Gastrocnemius medialis (tissue), 4 donors: Measurements from ENCODE around the gene C16orf95. TPM values are rescaled to one million over a fixed set of nuclear protein-coding genes. Genes with fewer than 3 reads are reported as not detected.

Experiments
- ATAC-seq, 2 donors: fragments of 150-250 bp; one replicate each; pipeline ENCODE4 v1.9.1; 2016
- DNase-seq, 2 donors: peaks; one replicate each; pipeline ENCODE4 v3.0.0-alpha.2; 2019
- H3K27ac ChIP-seq, 4 donors: fragments of 200-600 bp; sonication (generic); 1 replicate in 1 of 4; 2 replicates in 3 of 4; pipeline ENCODE4 v1.5.1; 2016 to 2018; ENCODE audit warnings: mild to moderate bottlenecking in 2 of 4, moderate library complexity in 1 of 4
- H3K27me3 ChIP-seq, 3 donors: fragments of 200-600 bp; sonication (generic) in 2 of 3; 1 replicate in 1 of 3; 2 replicates in 2 of 3; pipeline versions ENCODE4 v1.5.1 to v1.6.0; 2016 to 2019; ENCODE audit warnings: mild to moderate bottlenecking in 1 of 3, moderate library complexity in 1 of 3
- H3K36me3 ChIP-seq, 2 donors: fragments of 200-600 bp; sonication (generic) in 1 of 2; one replicate each; pipeline ENCODE4 v1.5.1; 2017 to 2018
- H3K4me1 ChIP-seq, 2 donors: fragments of 200-600 bp; sonication (generic) in 1 of 2; one replicate each; pipeline ENCODE4 v1.5.1; 2016 to 2017; ENCODE audit warnings: mild to moderate bottlenecking in 2 of 2
- H3K4me3 ChIP-seq, 4 donors: fragments of 200-600 bp; sonication (generic) in 3 of 4; 1 replicate in 1 of 4; 2 replicates in 3 of 4; pipeline ENCODE4 v1.5.1; 2016 to 2019; ENCODE audit warnings: mild to moderate bottlenecking in 2 of 4
- H3K9me3 ChIP-seq, 3 donors: fragments of 200-600 bp; sonication (generic) in 2 of 3; 1 replicate in 1 of 3; 2 replicates in 2 of 3; pipeline ENCODE4 v1.5.1; 2016 to 2019
- POLR2A ChIP-seq, 2 donors: fragments of 450-650 bp; IDR thresholded peaks; one replicate each; pipeline ENCODE4 v1.6.1; 2017; ENCODE audit warnings: antibody characterized with exemption in 2 of 2, mild to moderate bottlenecking in 2 of 2, moderate library complexity in 2 of 2
- in situ Hi-C, 4 donors: fragments of 200-750 bp; cut with MboI; loops; one replicate each; pipeline versions ENCODE4 v1.15.0 to v1.8.0; 2017; ENCODE audit warnings: low sequenced_read_pairs in 4 of 4
- intact Hi-C: fragments of 100-400 bp; cut with DNase I; formaldehyde crosslinking; loops from one replicate; pipeline ENCODE4 v1.15.1; 2023; ENCODE audit warnings: low total_unique reads
- total RNA-seq, 4 donors: library from RNA; depleted of rRNA; stranded (reverse); fragments of >200 nt; gene quantifications; one replicate each; pipeline versions ENCODE4 v1.1.0 to v1.2.3, GENCODE V29; 2016
- TF ChIP-seq, protein P1 (sequence below), 5 experiments: fragments of 450-650 bp in 3 of 5; fragments of 200-600 bp in 2 of 5; sonication (generic) in 2 of 5; IDR thresholded peaks in 4 of 5; conservative IDR thresholded peaks in 1 of 5; 1 replicate in 4 of 5; 2 replicates in 1 of 5; pipeline ENCODE4 v1.5.1; 2016 to 2019; ENCODE audit warnings: antibody characterized with exemption in 5 of 5, mild to moderate bottlenecking in 3 of 5, moderate library complexity in 3 of 5

C16orf95 gene
- total RNA-seq, 4 donors from 2014 or later = 0.22 to 3.8 (median 1.3) TPM

DNA sequence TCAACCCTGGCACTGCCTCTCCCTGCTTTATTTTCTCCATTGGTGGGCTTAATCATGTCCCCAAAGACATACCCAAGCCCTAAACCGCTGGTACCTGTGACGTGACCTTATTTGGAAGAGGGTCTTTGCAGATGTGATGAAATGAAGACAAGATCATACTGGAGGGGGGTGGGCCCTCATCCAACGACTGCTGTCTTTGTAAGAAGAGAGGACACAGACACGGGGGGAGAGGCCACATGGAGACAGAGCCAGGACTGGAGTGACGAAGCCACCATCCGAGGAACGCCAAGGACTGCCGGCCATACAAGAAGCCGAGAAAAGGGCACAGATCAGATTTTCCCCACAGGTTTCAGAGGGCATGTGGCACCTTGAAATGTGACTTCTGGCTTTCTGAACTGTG, 62.5 kb downstream of the C16orf95 start:
- Histone ChIP-seq H3K4me3 (no peak overlapping the region), H3K27me3 (no peaks in the 10 kb centered on the region), H3K4me1 (no peaks in the 10 kb centered on the region), H3K36me3 (no peaks in the 10 kb centered on the region), H3K27ac (no peak overlapping the region), H3K9me3 (no peaks in the 10 kb centered on the region)
- TF ChIP-seq, protein P1, sequence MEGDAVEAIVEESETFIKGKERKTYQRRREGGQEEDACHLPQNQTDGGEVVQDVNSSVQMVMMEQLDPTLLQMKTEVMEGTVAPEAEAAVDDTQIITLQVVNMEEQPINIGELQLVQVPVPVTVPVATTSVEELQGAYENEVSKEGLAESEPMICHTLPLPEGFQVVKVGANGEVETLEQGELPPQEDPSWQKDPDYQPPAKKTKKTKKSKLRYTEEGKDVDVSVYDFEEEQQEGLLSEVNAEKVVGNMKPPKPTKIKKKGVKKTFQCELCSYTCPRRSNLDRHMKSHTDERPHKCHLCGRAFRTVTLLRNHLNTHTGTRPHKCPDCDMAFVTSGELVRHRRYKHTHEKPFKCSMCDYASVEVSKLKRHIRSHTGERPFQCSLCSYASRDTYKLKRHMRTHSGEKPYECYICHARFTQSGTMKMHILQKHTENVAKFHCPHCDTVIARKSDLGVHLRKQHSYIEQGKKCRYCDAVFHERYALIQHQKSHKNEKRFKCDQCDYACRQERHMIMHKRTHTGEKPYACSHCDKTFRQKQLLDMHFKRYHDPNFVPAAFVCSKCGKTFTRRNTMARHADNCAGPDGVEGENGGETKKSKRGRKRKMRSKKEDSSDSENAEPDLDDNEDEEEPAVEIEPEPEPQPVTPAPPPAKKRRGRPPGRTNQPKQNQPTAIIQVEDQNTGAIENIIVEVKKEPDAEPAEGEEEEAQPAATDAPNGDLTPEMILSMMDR (IDR thresholded peaks at IDR 0.05 in 4 of 5, conservative IDR thresholded peaks at IDR 0.05 in 1 of 5) = no peak
- no peak for TF ChIP-seq POLR2A (IDR thresholded peaks at IDR 0.05)
- intact Hi-C loops (no loop called here), in situ Hi-C loops (no loop called here)
- no peak for ATAC-seq
- DNase-seq = no peak

DNA sequence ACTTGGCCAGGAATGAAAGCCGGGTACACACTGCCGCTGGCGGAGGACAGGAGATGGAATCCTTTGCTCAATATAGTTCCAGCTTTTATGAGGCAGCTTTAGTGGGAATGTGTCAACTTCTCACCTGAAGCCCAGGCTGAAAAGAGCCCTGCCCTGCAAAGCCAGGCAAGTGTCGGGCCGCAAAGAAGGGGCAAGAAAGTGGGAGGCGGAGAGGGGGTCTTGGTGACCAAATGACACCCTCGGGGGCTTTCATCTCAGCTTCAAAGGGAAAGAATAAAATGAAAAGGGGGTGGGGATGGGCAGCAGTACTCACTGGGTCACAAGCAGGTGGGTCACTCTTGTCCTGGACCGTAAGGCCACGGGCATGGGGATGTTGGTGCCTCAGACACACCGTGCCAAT, 62.9 kb downstream of the C16orf95 start:
- in situ Hi-C loops (no loop called here), intact Hi-C loops (no loop called here)
- H3K36me3 ChIP-seq = no peaks in the 10 kb centered on the region
- H3K27me3 ChIP-seq = no peaks in the 10 kb centered on the region
- no peak for ATAC-seq
- no peaks in the 10 kb centered on the region for H3K4me1 ChIP-seq
- no peak for TF ChIP-seq POLR2A (IDR thresholded peaks at IDR 0.05)
- TF ChIP-seq, protein P1 (IDR thresholded peaks at IDR 0.05 in 4 of 5, conservative IDR thresholded peaks at IDR 0.05 in 1 of 5) = no peak
- no peak overlapping the region for H3K4me3 ChIP-seq
- H3K9me3 ChIP-seq = no peaks in the 10 kb centered on the region
- no peak for DNase-seq
- no peak overlapping the region for H3K27ac ChIP-seq

DNA sequence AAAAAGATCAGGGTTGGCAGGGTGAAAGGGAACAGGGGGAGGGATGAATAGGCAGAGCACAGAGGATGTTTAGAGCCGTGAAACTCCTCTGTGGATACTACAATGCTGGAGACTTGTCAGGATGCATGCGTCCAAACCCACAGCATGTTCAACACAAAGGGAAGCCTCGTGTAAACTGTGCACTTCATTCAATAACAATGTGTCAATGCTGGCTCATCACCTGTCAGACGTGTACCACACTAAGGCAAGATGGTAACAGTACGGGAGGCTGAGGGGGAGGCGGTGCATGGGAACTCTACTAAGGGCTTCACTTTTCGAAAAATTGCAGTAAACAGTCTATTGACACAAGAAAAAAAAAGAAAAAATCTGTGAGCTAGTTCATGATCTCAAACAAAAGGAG, 63.7 kb downstream of the C16orf95 start:
- H3K36me3 ChIP-seq = no peaks in the 10 kb centered on the region
- no peaks in the 10 kb centered on the region for H3K9me3 ChIP-seq
- ATAC-seq (no peak), DNase-seq (no peak)
- no peak for TF ChIP-seq POLR2A (IDR thresholded peaks at IDR 0.05)
- TF ChIP-seq, protein P1 (IDR thresholded peaks at IDR 0.05 in 4 of 5, conservative IDR thresholded peaks at IDR 0.05 in 1 of 5) = no peak
- H3K4me1 ChIP-seq = no peaks in the 10 kb centered on the region
- no peak overlapping the region for H3K4me3 ChIP-seq
- H3K27ac ChIP-seq = no peak overlapping the region
- intact Hi-C loops (no loop called here), in situ Hi-C loops (no loop called here)
- H3K27me3 ChIP-seq = no peaks in the 10 kb centered on the region

Other genes starting within 250 kb of the C16orf95 start
- gene FBXO31, start 66.4 kb upstream of the C16orf95 start, total RNA-seq = 100 to 1,000 TPM; 156 to 264 (median 201) TPM
- gene MAP1LC3B, start 74.9 kb upstream of the C16orf95 start, total RNA-seq = 100 to 1,000 TPM in 3 of 4 donors, 10 to 100 TPM in 1; 76.3 to 165 (median 122) TPM
- 10 to 100 TPM in 1 of 4 donors, 1 to 10 TPM in 3; 8.9 to 10.7 (median 9.3) TPM for gene ZCCHC14, start 175.6 kb upstream of the C16orf95 start, total RNA-seq